DLD1 (cell line): ENCODE measurements around the gene SELENOM.
"Not testable (repeated sequence)": the region's sequence is repeated elsewhere in the genome, so short reads cannot be mapped to it uniquely, and the experiment has no call there.

Experiments used
- in situ Hi-C: cut with HindIII; loops from 2 replicates; pipeline ENCODE4 v1.10.0; 2017; ENCODE audit warnings: low sequenced_read_pairs

SELENOM gene

DNA sequence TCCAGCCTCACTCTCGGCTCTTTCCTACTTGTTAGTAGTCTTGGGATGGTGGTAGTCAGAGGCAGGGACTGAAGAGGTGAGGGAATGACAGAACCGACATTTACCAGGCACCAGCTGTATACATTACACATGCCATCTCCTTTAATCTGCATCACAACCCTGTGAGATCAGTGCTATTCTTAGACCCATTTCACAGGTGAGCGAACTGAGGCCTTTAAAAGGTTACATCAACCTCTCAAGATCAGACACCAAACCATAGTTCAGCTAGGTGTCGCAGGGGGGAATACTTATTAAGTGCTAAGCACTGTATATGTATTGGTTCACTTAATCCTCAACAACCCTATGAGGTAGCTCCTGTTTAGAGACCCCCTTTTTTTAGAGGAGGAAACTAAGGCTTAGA is 27.3 kb upstream of the SELENOM start:
- in situ Hi-C loops = no loop called here

DNA sequence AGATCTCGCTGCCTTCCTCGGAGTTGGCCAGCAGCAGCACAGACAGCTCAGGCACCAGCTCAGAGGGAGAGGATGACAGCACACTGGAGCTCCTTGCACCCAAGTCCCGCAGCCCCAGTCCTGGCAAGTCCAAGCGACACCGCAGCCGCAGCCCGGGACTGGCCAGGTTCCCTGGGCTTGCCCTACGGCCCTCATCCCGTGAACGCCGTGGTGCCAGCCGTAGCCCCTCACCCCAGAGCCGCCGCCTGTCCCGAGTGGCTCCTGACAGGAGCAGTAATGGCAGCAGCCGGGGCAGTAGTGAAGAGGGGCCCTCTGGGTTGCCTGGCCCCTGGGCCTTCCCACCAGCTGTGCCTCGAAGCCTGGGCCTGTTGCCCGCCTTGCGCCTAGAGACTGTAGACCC is 26.5 kb upstream of the SELENOM start:
- in situ Hi-C loops = no loop called here

DNA sequence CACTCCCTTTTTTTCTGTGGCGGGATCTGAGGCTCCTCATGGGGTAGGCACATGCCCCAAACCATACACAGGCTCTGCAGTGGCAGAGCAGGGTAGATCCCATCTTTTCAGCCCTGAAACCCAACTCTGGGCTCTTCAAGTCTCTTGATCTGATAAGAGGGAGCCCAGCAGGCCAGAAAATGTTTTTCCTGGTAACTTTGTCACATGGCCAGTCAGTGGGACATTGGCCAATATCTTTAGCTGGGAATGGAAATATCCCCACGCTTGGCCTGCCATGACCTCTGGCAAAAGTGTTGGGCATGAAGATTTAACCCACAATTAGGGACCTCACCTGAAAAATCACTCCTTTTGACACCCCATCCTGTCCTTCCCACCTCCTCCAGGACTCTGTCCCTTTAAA is 23.5 kb upstream of the SELENOM start:
- in situ Hi-C loops = no loop called here

DNA sequence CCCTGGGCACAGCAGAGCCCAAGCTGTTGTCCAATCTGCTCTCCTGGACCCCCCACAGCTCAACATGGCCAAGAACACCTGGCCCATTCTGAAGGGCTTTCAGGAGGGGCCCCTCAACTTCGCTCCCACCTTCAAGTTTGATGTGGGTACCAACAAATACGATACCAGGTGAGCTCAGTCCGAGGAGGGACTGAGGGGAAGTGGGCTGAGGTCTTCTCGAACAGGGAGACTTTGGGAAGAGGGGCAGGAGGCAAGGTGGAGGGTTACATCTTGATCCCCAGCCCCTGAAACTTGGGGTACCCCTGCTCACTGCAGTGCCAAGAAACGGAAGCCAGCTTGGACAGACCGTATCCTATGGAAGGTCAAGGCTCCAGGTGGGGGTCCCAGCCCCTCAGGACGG is 20.8 kb upstream of the SELENOM start:
- in situ Hi-C loops = no loop called here

DNA sequence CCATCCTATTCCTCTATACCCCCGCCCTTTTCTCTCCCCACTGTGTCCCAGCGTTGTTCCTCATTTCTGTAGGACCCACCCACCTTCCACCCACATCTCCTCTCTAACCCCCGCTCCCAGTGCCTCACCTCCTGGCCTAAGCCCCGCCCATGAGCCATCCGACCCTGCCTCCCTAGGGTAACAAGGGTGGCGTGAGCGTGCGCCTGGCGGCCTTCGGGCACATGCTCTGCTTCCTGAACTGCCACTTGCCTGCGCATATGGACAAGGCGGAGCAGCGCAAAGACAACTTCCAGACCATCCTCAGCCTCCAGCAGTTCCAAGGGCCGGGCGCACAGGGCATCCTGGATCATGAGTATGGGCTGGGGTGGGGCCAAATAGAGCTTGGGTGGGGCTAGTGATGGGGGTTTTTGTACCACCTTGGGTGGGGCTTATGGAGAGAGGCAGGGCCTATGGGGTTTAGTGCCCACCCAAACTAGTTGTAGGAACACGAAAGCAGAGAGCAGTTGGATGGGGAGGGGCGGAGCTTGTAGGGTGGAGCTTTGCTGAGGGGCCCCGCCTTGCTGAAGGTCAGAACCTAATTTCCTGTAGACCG is 19.9 kb upstream of the SELENOM start:
- in situ Hi-C loops = no loop called here

DNA sequence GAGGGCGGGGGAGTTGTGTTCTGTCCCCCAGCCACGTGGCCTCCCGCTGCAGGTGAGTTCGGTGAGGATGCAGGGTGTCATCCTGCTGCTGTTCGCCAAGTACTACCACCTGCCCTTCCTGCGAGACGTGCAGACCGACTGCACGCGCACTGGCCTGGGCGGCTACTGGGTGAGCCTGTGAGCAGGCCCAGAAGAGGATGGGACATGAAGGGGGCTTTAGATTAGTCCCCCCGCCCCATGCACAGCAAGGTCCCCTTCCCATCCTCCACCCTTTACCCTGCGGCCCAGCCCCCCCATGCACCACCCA is 19.5 kb upstream of the SELENOM start:
- in situ Hi-C loops = no loop called here

DNA sequence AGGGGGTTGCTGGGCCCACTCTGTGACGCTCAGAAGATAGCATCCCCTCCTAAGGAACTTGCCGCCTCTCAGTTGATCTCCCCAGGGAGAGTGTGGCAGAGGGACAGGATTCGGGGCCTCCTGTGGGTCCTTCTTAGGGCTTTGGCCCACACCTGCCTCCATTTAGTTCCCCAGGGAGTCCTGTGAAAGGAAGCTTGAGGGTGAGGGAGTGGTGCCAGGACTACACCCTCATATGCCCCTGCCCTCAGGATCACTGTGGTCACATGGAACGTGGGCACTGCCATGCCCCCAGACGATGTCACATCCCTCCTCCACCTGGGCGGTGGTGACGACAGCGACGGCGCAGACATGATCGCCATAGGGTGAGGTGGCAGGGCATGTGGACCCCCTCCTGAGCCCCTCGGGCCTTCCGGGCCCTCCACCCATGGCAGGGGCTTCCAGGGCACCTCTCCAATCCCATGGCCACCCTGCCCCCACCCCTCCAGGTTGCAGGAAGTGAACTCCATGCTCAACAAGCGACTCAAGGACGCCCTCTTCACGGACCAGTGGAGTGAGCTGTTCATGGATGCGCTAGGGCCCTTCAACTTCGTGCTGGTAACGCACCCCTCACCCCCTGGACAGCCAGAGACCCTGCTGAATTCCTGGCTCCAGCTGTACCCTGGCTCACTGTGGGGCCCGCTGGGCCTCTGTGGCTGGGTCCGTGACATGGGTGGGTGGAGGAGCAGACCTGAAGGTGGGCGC is 18.9 kb upstream of the SELENOM start:
- in situ Hi-C loops = no loop called here

DNA sequence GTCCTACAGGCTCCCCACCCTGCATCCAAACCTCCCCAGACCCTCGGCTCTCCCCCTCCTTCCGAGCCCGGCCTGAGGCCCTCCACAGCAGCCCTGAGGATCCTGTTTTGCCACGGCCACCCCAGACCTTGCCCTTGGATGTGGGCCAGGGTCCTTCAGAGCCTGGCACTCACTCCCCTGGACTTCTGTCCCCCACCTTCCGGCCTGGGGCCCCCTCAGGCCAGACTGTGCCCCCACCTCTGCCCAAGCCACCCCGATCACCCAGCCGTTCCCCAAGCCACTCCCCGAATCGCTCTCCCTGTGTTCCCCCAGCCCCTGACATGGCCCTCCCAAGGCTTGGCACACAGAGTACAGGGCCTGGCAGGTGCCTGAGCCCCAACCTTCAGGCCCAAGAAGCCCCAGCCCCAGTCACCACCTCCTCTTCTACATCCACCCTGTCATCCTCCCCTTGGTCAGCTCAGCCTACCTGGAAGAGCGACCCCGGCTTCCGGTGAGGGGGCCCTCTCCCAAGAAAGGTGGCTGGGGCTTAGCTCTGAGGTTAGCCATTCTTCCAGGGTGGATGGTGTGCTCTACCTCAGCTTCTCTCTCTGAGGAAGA is 18.3 kb upstream of the SELENOM start:
- in situ Hi-C loops = no loop called here

DNA sequence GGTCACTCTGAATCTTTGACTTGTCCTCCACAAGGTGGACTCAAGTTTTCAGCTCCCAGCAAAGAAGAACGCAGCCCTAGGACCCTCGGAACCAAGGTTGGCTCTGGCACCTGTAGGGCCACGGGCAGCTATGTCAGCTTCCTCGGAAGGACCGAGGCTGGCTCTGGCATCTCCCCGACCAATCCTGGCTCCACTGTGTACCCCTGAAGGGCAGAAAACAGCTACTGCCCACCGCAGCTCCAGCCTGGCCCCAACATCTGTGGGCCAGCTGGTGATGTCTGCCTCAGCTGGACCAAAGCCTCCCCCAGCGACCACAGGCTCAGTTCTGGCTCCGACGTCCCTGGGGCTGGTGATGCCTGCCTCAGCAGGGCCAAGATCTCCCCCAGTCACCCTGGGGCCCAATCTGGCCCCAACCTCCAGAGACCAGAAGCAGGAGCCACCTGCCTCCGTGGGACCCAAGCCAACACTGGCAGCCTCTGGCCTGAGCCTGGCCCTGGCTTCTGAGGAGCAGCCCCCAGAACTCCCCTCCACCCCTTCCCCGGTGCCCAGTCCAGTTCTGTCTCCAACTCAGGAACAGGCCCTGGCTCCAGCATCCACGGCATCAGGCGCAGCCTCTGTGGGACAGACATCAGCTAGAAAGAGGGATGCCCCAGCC is 17.6 kb upstream of the SELENOM start:
- in situ Hi-C loops = no loop called here

DNA sequence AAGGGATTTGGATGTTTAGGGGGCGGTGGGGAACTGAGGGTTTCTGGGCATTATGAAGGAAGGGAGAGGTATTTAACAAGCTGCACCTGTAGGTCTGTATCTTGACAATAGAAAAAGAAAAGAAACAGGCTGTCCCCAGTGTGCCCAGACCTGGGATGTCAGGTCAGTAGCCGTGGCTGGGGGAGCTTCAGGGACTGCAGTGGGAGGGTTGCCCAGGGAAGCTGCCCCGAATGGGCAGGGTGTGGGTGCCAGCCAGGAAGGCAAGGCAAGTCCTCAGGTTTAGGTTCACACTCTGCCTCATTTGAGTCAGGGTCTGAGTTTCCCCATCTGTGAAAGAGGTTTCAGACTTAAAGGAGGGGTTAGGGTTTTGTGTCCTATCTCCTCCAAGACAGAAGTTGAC is 16.9 kb upstream of the SELENOM start:
- in situ Hi-C loops = no loop called here

DNA sequence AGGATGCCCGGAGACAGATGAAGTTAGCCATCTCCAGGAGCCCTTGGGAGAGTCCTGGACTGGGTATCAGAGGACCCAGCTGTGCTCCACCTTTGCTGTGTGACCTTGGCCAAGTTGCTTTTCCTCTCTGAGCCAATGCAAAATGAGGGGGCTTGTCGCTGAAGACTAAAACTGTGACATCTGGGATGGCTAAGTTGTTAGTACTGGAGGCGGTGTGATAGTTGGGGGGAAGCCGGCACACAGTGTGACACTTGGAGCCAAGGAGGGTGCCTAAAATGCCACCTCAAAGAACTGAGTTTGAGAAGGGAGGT is 15.9 kb upstream of the SELENOM start:
- in situ Hi-C loops = no loop called here

DNA sequence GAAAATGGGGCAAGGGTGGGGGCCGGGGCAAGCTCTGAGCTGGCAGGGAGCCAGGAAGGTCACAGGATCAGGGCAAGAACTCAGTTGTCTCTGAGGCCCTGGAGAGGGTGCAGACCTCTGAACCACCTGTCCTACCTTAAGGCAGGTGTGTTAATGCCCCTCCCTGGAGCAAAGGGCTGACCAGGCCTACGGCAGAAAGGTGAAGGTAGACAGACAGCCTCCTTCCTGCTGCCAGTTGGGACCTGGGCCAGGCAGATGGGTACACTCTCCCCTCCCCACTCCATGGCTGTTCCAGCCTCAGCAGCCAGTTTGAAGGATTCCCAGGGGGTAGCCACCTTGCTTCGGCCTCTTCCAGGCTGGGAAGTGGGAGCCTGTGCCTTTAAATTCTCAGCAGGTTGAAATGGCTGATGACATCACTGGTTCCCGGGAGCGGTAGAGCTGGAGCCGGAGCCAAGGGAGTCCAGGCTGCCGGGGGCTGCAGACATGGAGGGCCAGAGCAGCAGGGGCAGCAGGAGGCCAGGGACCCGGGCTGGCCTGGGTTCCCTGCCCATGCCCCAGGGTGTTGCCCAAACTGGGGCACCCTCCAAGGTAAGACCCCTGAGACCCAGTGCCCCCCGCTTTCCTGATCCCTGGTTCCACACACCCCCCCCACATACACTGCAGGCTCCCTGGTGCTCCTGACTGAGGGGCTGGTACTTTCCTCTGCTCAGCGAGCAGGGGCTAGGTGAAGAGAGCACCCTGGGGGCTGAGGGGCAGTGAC is 15.3 kb upstream of the SELENOM start, which contains the start of gene INPP5J:
INPP5J (plus strand) TSS at position 435 of the 760 bp plus-strand sequence; CDS start at position 484, 49 bp downstream.
- in situ Hi-C loops = no loop called here

DNA sequence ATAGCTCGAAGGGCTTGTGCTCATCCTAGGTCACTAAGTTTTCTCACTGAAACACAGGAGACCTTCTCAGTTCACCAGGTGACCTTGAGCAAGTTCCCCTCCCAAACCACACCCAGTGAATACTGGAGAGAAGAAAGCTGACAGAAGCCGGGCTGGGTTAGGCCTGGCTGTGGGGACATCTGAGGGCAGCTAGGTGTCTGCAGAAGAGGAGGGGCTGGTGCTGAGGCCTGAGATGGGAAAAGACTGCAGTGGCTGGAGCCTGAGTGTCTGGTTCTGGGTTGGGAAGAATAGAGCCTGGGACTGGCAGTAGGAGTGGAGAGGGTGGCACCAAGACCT is 14.8 kb upstream of the SELENOM start:
- in situ Hi-C loops = no loop called here

DNA sequence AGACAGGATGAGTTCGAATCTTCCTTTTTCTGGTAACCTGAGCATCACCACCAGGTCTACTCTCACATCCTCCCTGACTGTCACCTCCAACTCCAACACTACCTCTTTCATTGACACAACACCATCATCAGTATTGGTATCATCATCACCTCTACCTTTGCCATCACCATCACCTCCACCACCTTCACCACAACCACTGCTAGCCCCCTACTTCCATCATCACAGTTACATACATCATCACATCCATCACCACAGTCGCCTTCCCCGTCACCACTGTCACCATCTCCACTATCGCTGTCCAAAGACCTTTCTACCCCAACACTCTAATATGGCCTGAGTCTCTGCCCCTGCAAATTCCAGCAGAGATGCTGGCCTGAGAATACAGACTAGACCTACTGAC is 14.0 kb upstream of the SELENOM start:
- in situ Hi-C loops = no loop called here

DNA sequence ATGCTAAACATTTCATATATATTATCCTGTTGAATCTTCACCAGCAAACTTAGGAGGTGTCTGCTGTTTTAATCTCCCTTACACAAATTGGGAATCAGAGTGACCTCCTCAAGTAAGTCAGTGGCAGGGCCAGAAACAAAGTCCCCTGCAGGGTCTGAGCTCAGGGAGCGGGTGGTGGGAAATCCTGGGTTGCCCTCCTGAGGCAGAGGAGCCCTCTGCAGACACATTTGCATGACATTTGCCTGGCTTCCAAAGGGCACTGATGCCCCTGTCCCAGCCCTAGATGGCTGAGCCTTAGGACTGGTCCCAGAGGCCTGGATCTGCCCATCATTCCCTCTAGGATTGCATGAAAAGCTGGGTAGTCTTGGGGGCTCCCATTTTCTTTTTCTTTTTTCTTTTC is 13.3 kb upstream of the SELENOM start:
- in situ Hi-C loops = no loop called here

DNA sequence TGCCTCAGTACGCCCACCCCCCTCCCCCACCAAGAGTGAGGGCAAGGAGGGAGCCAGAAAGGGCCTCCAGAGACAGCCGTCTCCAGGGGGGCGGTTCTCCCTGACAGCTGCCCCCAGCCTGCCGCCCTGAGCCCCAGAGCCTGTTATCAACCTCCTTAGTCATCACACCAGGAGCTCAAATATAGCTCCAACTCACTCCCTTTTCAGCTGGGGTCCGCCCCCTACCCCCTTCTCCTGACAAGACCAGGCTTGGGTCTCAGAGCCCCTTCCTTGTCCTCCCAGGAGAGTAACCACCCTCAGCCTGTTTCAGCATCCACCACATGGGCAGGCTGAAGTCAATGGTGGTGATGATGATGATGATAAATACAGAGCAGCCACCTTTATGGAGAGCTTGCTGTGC is 12.9 kb upstream of the SELENOM start:
- in situ Hi-C loops = no loop called here

DNA sequence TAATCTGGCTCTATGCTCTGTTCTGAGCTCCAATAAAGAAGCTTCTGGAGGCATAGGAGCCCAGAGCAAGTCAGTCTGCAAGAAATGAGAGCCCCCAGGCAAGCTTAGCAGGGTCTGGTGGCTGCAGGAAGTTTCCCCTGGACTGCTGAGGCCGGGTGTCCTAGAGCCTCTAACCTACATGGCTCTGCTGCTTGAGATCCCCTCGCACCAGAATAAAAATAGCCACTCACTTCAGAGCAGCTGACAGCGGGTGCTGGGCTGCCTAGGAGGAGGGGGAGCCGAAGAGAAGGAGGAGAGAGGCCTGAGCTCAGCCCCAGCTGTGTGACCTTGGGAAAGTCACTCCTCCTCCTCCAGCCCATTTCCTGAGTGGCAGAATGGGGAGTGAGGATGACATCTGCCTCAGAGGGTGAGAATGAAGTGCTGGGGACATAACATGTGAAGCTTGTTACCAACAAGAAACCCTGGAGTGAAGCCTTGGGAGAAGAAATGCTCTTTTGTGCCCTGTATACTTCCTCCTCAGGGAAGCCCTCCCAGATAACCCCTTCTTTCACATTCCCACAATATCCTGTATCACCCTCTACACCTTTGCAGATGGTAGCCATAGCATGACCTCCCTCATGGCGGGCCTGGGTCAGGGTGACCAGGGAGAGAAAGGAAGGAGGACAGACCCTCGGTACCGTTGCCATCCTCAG is 11.8 kb upstream of the SELENOM start:
- in situ Hi-C loops = no loop called here

DNA sequence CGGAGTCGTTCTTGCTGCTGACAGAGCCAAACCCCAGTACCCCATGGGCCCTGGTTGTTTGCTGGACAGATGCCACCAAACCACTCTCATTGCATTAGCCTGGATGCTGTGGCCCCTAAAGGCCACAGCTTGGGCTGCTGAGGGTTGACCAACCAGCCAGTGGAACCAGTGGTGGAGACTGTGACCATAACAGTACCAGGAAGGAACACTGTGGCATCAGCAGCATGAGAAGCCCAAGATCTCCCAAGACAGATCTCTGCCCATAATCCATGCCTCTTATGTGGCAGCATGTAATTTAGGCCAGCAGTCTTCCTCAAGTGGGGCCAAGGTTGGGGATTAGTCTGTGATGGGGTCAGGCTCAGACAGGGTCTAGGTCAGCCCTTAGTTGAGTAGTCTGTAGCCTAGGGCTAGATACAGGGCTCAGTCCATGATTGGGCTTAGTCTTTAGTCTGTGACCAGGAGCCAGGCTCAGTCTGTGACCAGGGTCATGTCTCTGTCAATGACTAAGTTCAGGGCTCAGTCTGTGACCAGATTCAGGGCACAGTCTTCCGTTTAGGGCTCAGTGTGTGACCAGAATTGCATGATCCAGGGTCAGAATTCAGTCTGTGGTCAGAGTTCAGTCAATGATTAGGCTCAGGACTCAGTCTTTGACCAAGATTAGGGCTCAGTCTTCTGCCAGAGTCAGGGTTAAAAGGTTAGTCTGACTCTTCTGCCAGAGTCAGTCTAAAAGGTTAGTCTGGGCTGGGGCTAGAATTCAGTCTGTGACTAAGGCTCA is 10.9 kb upstream of the SELENOM start:
- in situ Hi-C loops = no loop called here

DNA sequence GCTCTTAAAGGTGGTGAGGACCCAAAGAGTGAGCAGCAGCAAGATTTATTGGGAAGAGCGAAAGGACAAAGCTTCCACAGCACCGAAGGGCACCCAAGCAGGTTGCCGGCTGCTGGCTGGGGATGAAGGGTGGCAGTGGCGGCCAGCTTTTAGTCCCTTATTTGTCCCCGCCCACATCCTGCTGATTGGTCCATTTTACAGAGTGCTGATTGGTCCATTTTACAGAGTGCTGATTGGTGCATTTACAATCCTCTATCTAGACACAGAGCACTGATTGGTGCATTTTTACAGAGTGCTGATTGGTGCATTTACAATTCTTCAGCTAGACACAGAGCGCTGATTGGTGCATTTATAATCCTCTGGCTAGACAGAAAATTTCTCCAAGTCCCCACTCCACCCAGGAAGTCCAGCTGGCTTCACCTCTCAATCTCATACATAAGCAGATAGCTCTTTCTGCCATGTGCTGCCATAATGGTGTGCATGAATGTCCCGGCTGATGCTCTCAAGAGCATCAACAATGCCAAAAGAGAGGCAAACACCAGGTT is 5.3 kb upstream of the SELENOM start:
- in situ Hi-C loops = not testable (repeated sequence)

DNA sequence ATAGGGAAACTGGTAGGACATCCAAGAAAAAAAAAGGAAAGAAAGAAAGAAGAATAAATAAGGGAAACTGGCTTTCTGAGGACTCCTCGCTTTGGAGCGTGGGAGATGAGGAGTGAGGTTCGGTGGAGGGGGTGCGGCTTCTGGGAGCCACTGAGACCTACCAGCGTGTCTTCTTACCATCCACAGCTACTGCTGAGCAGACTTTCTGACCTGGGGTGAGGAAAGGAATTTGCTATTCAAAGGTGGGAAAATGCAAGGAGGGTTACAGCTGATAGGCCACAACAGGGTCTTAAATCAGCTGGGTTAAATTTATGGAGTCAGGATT is 488 bp upstream of the SELENOM start:
- in situ Hi-C loops = no loop called here
